ENCODE results near the gene KCTD5. TPM values are rescaled to one million over a fixed set of nuclear protein-coding genes. Genes with fewer than 3 reads are reported as not detected.

Gene KCTD5
- total RNA-seq, 2 donors from 2014 or later = 27.8 to 46.9 TPM

DNA sequence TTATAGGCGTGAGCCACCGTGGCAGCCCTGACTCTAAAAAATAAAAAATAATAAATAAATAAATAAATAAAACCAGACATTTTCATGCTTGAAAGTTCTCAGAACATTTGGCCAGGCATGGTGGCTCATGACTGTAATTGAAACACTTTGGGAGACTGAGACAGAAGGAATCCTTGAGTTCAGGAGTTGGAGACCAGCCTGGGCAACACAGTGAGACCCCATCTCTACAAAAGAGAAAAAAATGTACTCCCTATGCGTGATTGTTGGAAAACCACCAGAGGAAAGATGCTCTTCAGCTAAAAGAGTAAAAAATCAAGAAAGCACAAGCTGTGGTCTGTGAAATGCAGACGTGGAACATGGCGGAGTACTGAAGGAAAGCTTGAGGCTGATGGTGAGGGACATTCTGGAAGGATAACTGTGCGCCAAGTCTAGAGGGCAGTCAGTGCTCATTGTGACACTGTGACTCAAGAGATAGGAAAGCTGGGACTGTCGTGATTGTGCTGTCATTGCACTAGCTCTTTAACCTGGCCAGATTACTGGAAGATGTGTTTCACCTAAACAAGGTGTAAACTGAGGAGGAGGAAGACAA, 41.9 kb downstream of the KCTD5 start:
- Mint-ChIP-seq H3K36me3 (no peaks in the 10 kb centered on the region), H3K27ac (no peak overlapping the region), H3K9me3 (no peaks in the 10 kb centered on the region)
- ATAC-seq (no peak), DNase-seq (ENCODE audit: low spot score in 2 of 2) (no peak)

DNA sequence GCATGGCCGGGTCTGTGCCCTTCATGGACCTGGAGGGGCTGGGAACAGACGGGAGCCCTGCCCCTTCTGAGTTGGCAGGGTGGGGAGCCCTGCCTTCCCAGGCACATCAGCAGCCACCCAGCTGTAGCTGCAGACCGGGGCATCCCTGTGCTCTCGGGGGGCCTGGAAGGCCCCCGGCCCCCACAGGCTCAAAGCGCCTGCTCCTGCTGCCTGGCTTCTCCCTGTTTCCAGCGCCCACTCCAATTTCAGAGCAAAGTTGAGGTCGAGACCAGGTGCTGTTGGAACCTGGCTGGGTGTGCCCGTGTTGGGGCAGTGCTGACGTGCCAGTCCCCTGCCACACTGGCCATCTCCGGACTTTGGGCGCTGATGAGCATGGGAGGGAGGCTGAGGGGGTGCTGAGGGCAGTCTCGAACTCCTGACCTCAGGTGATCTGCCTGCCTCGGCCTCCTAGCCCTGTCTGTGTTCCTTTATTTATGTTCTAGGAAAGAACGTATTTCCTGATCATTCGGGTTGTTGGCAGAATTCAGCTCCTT, 42.6 kb downstream of the KCTD5 start:
- Mint-ChIP-seq H3K36me3 (no peaks in the 10 kb centered on the region), H3K9me3 (no peaks in the 10 kb centered on the region), H3K27ac (no peak overlapping the region)
- no peak for ATAC-seq
- DNase-seq (ENCODE audit: low spot score in 2 of 2) = no peak

DNA sequence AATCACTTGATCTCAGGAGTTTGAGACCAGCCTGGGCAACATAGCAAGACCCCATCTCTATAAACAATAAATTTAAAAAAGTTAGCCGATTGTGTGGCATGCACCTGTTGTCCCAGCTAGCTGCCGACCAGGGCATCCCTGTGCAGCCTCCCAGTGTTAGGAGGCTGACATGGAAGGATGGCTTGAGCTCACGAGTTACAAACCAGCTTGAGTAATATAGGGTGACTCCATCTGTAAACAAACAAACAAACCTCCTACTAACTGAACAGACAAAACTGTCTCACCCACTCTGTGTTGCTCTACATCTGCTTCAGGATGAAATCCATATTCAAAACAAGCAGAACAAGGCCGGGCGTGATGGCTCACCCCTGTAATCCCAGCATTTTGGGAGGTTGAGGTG, 44.6 kb downstream of the KCTD5 start:
- H3K9me3 Mint-ChIP-seq = no peaks in the 10 kb centered on the region
- H3K36me3 Mint-ChIP-seq = no peaks in the 10 kb centered on the region
- ATAC-seq (no peak), DNase-seq (ENCODE audit: low spot score in 2 of 2) (no peak)
- no peak overlapping the region for H3K27ac Mint-ChIP-seq

DNA sequence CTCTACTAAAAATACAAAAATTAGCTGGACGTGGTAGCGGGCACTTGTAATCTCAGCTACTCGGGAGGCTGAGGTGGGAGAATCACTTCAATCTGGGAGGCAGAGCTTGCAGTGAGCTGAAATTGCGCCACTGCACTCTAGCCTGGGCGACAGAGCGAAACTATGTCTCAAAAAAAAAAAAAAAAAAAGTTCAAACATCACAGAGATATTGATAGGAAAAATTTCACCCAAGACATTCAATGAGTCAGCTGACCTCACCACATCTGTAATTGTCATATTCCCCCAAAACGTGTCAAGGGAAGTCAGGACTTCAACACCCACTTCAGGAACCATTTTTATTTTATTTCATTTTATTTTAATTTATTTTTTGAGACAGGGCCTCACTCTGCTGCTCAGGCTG, 45.7 kb downstream of the KCTD5 start:
- H3K36me3 Mint-ChIP-seq = no peaks in the 10 kb centered on the region
- peak; percentile 58 to 85 for ATAC-seq
- H3K27ac Mint-ChIP-seq = peak overlapping the region; percentile 60 to 82

DNA sequence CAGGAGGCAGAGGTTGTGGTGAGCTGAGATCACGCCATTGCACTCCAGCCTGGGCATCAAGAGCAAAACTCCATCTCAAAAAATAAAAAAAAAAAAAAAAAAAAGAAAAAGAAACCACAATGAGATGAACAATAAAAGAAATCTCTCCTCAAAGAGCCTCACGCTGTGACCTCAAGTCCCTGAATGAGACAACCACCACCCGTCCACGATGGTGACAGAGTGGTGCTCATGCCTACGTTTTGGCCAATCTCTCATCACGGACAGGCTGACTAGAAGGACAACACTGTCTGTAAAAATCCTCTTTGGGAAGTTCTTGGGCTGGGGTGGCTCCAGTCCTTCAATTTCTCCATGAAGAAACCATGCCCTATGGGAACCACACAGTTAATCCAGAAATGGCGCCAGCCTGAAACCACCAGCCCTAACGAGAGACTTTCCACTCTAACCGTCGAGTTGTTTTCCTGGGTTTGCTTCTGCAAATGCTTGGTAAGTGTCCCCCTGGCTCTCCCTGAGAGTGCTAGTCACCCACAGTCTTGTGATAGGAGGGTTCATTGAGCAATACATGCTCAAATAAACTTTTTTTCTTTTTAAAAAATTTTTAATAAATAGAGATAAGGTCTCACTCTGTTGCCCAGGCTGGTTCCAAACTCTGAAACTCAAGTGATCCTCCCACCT, 52.7 kb downstream of the KCTD5 start:
- peak in 1 of 2 donors; percentile 20 for ATAC-seq
- DNase-seq (ENCODE audit: low spot score in 2 of 2) = no peak

More for the DNA sequence above, 45.7 kb downstream of the KCTD5 start:
- DNase-seq (ENCODE audit: low spot score in 2 of 2) = no peak
- H3K9me3 Mint-ChIP-seq = no peaks in the 10 kb centered on the region

DNA sequence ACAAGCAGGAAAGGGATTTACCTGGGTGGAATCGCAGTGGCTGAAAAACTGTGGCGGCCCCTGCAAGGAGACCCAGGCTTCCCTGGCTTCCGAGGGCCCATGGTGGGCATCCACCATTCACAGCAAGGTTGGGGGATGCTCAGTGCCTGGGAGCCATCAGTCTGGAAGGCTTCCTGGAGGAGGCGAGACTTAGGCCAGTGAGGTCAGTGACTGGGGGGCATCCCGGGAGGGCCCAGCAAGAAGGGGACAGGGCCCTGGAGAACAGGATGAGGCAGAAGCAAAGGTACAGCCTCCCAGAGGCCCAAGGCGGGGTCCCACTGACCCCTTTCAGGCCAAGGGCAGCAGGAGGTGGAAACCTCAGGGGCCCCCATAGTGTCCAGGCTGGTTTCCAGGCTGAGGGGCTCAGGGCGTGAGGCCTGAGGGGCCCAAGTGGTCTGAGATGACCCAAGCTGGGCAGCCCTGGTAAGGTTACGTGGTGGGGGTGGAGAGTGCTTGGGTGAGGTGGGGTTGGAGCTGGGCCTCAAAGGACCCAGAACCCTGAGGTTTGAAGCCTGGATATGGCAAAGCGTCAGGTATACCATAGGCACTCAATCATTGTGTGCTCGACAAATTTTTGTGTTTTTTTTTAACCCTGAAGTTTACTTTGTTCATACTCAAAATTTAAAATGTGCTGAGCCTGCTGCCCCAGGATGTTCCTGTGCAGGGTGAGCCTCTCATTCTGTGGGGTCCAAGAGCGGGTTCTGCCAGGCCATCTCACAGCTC, 54.3 kb downstream of the KCTD5 start:
- DNase-seq (ENCODE audit: low spot score in 2 of 2) (no peak), ATAC-seq (no peak)
- Mint-ChIP-seq H3K36me3 (no peaks in the 10 kb centered on the region), H3K27ac (peak overlapping the region in 1 of 2 donors; percentile 66), H3K9me3 (no peaks in the 10 kb centered on the region)

More for the DNA sequence above, 52.7 kb downstream of the KCTD5 start:
- Mint-ChIP-seq H3K9me3 (no peaks in the 10 kb centered on the region), H3K27ac (no peak overlapping the region), H3K36me3 (no peaks in the 10 kb centered on the region)

DNA sequence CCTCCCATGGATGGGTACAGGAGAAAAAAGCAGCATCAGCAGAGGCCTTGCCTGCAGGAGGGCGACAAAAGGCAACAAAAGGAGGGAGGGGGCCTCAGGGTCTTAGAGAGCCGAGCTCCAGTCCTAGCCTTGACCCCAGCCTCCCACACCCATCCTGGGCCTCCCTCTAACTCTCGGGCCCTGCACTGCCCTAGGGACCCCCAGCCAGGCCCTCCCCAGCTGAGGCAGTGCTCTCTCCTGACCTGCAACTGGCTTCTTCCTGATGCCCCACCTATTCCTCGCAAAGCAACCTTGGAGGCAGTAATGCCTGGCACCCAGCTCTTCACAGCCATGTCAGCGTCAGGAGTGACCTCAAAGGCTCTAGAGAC, 54.9 kb downstream of the KCTD5 start:
- Mint-ChIP-seq H3K36me3 (no peaks in the 10 kb centered on the region), H3K9me3 (no peaks in the 10 kb centered on the region), H3K27ac (no peak overlapping the region)
- no peak for DNase-seq (ENCODE audit: low spot score in 2 of 2)
- no peak for ATAC-seq

DNA sequence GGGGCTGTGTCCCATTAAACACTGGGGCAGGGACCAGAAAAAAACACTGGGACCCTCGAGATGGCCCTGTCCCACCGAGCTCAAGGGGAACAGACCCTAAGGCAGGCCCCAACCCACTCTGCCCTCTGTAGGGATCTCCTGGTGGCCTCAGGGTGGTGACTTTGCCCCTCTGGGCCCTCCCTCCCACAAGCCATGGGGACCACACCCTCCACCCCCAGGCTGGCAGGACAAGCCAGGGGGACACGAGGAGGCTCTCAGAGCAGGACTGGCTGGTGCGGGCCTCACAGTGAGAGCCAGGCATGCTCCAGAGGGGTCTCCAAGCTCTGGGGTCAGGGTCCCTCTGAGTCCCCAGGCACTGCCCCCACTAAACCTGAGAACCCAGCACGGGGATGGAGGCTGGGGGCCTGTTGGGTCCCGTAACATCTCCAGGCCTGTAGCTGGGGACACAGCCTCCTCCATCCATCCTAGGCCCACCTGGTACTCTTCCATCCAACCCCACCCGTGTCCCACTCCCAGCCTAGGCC, 55.6 kb downstream of the KCTD5 start:
- Mint-ChIP-seq H3K36me3 (no peaks in the 10 kb centered on the region), H3K27ac (no peak overlapping the region), H3K9me3 (no peaks in the 10 kb centered on the region)
- ATAC-seq (no peak), DNase-seq (ENCODE audit: low spot score in 2 of 2) (no peak)

DNA sequence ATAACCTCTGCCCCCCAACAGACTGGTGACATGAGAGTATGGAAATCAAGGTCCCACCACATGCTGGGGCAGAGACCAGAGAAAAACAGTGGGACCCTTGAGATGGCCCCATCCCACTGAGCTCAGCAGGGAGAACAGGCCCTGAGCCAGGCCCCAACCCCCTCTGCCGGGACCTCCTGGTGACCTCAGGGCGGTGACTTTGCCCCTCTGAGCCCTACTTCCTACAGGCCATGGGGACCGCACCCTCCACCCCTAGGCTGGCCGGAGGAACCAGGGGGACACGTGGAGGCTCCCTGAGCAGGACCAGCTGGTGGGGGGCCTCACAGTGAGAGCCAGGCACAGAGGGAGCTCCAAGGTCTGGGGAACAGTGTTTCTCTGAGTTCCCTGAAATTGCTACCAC, 56.3 kb downstream of the KCTD5 start:
- H3K9me3 Mint-ChIP-seq = no peaks in the 10 kb centered on the region
- no peaks in the 10 kb centered on the region for H3K36me3 Mint-ChIP-seq
- no peak overlapping the region for H3K27ac Mint-ChIP-seq
- DNase-seq (ENCODE audit: low spot score in 2 of 2) (no peak), ATAC-seq (no peak)

DNA sequence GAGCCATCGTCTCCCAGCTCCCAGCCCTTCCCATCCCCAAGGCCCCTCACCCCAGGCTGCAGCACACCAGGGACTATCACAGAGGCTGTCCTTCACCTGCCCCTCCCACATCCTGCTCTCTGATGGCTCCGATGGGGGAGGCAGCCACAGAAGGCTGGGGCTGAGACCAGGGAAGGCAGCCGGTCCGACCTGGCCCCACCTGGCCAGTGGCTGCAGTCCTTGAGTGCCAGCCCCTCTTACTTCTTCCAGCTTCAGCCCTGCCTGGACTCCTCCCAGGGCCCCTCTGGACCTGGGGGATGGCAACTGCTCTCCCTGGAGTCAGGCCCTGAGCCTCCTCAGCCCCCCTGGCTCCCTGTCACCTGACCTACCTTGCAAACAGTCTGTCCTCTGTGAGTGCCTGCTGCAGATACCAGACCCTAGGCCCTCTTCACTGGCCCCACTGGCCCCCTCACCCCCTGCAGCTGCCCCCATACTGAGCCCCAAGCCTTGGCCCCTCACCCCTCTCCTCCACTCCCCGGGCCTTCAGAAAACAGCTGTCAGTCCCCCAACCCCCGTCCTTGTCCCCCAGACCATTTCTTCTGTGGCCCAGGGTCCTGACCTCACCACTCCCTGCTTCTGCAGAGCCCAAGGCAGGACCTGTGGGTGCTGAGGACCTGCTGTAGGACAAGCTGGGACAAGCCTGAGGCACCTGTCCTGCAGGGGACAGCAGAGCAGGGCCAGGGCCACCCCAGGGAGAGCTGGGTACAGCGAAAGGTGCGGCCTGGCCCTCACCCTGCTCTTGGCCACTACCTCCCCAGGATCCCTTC, 57.5 kb downstream of the KCTD5 start:
- H3K36me3 Mint-ChIP-seq = no peaks in the 10 kb centered on the region
- no peak for ATAC-seq

DNA sequence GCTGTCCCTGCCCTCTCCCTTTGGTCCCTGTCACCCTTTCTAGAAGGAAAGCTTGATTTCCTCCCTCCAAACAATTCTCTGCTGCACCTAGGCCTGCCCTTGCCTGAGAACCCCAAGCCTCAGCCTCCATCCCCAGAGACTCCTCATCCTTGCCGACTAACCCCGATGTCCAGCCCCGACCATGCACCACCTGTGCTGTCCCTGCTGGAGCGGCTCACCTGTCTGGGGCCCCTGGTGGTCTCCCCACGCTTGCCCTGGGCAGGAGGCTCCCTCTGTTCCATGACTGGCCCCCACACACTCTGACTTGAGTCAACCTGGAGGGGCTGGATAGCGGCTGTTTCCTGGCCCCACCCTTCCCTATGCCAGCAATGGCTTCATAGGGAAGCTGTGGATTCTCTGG, 58.2 kb downstream of the KCTD5 start:
- ATAC-seq = no peak
- Mint-ChIP-seq H3K27ac (peak overlapping the region; percentile 39 to 77), H3K36me3 (no peaks in the 10 kb centered on the region), H3K9me3 (no peaks in the 10 kb centered on the region)
- DNase-seq (ENCODE audit: low spot score in 2 of 2) = no peak

More for the DNA sequence above, 57.5 kb downstream of the KCTD5 start:
- H3K9me3 Mint-ChIP-seq = no peaks in the 10 kb centered on the region
- H3K27ac Mint-ChIP-seq = peak overlapping the region; percentile 39 to 77
- no peak for DNase-seq (ENCODE audit: low spot score in 2 of 2)

DNA sequence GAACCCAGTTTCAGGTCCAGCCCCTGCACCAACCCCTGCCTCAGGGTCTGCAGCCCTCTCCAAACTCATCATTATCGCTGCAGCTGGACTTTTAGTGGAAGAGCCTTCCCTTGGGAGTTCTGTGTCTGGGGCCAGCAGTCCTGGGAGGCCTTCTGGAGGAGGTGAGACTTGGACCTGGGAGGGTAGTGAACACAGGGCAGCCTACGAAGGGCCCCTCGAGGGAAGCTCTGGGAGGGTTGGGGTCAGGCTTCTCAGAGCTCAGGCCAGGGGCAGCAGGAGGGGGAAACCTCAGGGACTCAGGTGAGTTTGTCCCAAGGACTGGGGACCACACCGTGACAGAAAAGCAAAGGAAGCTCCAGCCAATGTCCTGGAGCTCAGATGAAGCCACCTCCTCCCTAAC, 58.8 kb downstream of the KCTD5 start:
- no peak for ATAC-seq
- peak overlapping the region in 1 of 2 donors; percentile 77 for H3K27ac Mint-ChIP-seq
- no peak for DNase-seq (ENCODE audit: low spot score in 2 of 2)
- no peaks in the 10 kb centered on the region for H3K9me3 Mint-ChIP-seq
- H3K36me3 Mint-ChIP-seq = no peaks in the 10 kb centered on the region

DNA sequence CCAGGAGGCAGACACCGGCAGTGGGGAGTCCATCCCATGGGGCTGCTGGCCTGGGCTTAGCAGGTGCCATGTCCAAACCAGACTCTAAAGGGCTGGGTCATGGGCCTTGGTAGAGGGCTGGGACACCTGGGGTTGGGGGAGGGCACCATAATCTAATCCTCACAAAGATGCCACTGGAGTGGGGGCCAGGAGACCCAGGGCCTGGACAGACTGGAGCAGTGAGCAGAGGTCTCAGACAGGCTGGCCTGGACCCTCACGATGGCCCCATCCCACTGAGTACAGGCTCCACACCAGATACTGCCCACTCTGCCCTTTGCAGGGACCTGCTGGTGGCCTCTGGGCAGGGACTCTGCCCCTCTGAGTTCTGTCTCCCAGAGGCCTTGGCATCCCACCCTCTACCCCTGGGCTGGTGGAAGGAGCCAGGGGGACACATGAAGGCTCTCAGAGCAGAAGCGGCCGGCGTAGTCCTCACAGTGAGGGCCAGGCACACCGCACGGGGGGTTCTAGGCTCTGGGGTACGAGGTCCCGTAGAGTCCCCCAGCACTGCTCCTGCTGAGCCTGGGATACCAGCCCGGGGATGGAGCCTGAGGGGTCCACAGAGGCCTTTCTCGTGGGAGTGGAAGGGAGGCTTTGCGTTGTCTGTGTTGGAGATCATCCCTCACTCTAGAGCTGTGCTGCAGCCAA, 60.1 kb downstream of the KCTD5 start:
- Mint-ChIP-seq H3K36me3 (no peaks in the 10 kb centered on the region), H3K27ac (no peak overlapping the region), H3K9me3 (no peaks in the 10 kb centered on the region)
- DNase-seq (ENCODE audit: low spot score in 2 of 2) (no peak), ATAC-seq (no peak)

DNA sequence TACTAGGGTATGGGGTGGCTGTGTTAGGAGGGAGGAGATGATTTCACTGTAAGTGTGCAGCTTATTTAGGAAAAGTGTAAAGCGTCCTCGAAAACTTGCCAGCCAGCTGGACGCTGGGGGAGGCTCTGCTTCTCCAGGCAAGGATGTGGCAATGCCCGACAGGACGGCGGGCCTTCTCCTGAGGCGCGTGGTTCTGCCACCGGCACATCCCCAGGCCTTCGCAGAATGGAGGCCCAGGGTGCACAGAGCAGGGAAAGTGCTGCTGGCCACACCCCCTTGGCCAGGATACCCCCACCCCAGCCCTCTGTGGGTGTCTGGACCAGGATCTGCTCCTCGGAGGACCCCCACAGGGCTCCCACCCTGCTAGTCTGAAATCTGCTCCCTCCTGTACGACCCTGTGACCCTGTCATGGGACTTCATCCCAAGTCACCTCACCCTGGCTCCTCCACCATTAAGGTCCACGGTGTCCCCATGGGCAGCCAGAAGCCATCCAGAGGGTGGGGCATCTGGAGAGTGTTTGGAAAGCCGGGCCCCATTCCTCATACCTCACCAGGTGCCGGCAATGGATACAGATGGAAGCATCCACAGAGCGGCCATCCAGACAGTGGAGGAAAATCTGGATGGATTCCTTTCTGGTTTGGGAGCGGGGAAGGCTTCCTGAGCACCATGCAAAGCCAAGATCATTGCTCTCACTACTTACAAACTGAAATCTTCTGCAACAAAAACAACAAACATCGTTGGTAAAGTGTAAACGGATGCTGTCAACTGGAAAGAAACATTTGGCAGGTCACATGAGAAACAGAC, 60.9 kb downstream of the KCTD5 start:
- Mint-ChIP-seq H3K9me3 (no peaks in the 10 kb centered on the region), H3K27ac (no peak overlapping the region), H3K36me3 (no peaks in the 10 kb centered on the region)
- DNase-seq (ENCODE audit: low spot score in 2 of 2) (no peak), ATAC-seq (no peak)

DNA sequence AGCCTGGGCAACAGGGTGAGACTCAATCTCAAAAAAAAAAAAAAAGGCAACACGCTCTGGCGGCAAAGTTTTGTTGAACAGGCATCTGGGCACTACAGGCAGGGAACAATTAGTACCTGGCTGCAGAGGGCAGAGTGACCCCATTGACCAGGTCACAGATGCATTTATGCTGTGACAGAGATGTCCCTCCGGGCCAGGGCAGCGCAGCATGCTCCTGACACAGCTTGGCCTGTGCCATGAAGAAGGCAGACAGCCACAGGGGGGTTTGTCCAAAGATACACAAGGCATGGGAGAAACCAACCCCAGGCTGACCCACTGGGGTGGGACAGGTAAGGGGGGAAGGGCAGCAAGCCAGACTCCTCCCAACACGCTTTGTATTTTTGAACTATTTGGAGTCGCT, 62.4 kb downstream of the KCTD5 start:
- ATAC-seq = no peak
- H3K9me3 Mint-ChIP-seq = no peaks in the 10 kb centered on the region
- peaks cover 0 to 5% of the 10 kb centered on the region in 2 donors for H3K36me3 Mint-ChIP-seq
- no peak for DNase-seq (ENCODE audit: low spot score in 2 of 2)
- no peak overlapping the region for H3K27ac Mint-ChIP-seq

Measured in activated naive CD4-positive, alpha-beta T cell treated with anti-CD3 and anti-CD28 coated beads, Interleukin-2, amount 50 U/mL, for 72 hours (primary cell).